ENCODE data around the gene MCCC1. TPM values are rescaled to one million over a fixed set of nuclear protein-coding genes. Genes with fewer than 3 reads are reported as not detected.

The MCCC1 gene
- total RNA-seq, 1 experiment from 2014 or later = 4.6 TPM

Other genes with a start within 250 kb of the MCCC1 start
- 16.8 and 18.4 TPM in 2 replicates for gene DCUN1D1, start 119.0 kb downstream of the MCCC1 start, total RNA-seq (2014; rRNA removed; shearing (Covaris generic))
- gene LAMP3, start 63.2 kb upstream of the MCCC1 start, total RNA-seq (2014; rRNA removed; shearing (Covaris generic)) = 3.8 and 4.6 TPM in 2 replicates
- gene B3GNT5, start 153.8 kb upstream of the MCCC1 start, total RNA-seq (2014; rRNA removed; shearing (Covaris generic)) = 8.2 and 9.7 TPM in 2 replicates

Measured in NCI-H460 (cell line).